Testis (tissue), 3 donors: ENCODE measurements around the gene AIG1. TPM values are rescaled to one million over a fixed set of nuclear protein-coding genes. Genes with fewer than 3 reads are reported as not detected.

Experiments used
- DNase-seq: peaks from one replicate; pipeline ENCODE4 v3.0.0-alpha.2; 2019
- H3K27ac ChIP-seq, 2 donors: fragments of 200-600 bp; sonication (generic); one replicate each; pipeline ENCODE4 v1.5.1; 2019
- H3K27me3 ChIP-seq: fragments of 200-600 bp; sonication (generic); one replicate; pipeline ENCODE4 v1.5.1; 2019
- H3K36me3 ChIP-seq: fragments of 200-600 bp; sonication (generic); one replicate; pipeline ENCODE4 v1.5.1; 2017; ENCODE audit warnings: low read depth; ENCODE audit errors: missing control alignments
- H3K4me1 ChIP-seq: fragments of 200-600 bp; sonication (generic); one replicate; pipeline ENCODE4 v1.5.1; 2019
- H3K4me3 ChIP-seq, 2 donors: fragments of 200-600 bp; sonication (generic); one replicate each; pipeline ENCODE4 v1.5.1; 2017 to 2019
- H3K9me3 ChIP-seq: fragments of 200-600 bp; sonication (generic); one replicate; pipeline ENCODE4 v1.5.1; 2017
- POLR2A ChIP-seq: fragments of 450-650 bp; IDR thresholded peaks from one replicate; pipeline ENCODE4 v1.6.1; 2017; ENCODE audit warnings: antibody characterized with exemption, mild to moderate bottlenecking, moderate library complexity
- WGBS, 2 donors: methylation state at CpG; one replicate each; pipeline ENCODE4 v1.1.5; 2018; 5-methylcytosine and 5-hydroxymethylcytosine counted together
- intact Hi-C: fragments of 100-400 bp; cut with DNase I; formaldehyde crosslinking; loops from one replicate; pipeline ENCODE4 v1.15.1; 2023; ENCODE audit warnings: low total_unique reads
- polyA plus RNA-seq: library from polyadenylated mRNA; stranded (reverse); fragments of 350-450 nt; fragmentation: Illumina TruSeq; extraction: RNeasy Lipid Tissue Mini Kit (QIAGEN cat#74804); gene quantifications from one replicate; pipeline ENCODE4 v1.2.3, GENCODE V29; 2014; ENCODE audit warnings: low read depth, low replicate concordance; ENCODE audit not compliant: insufficient read depth
- total RNA-seq, 2 donors: library from RNA; depleted of rRNA; stranded (reverse); fragments of >200 nt; gene quantifications; one replicate each; pipeline ENCODE4 v1.2.3, GENCODE V29; 2016
- TF ChIP-seq, protein P1 (sequence below), 3 experiments: fragments of 450-650 bp in 2 of 3; fragments of 200-600 bp in 1 of 3; sonication (generic) in 1 of 3; IDR thresholded peaks; one replicate each; pipeline ENCODE4 v1.5.1; 2016 to 2019; ENCODE audit warnings: antibody characterized with exemption in 3 of 3, mild to moderate bottlenecking in 2 of 3, moderate library complexity in 1 of 3

Gene AIG1
- total and polyA plus RNA-seq, 3 donors from 2014 or later = 39.6 to 57.9 (median 50.7) TPM

DNA sequence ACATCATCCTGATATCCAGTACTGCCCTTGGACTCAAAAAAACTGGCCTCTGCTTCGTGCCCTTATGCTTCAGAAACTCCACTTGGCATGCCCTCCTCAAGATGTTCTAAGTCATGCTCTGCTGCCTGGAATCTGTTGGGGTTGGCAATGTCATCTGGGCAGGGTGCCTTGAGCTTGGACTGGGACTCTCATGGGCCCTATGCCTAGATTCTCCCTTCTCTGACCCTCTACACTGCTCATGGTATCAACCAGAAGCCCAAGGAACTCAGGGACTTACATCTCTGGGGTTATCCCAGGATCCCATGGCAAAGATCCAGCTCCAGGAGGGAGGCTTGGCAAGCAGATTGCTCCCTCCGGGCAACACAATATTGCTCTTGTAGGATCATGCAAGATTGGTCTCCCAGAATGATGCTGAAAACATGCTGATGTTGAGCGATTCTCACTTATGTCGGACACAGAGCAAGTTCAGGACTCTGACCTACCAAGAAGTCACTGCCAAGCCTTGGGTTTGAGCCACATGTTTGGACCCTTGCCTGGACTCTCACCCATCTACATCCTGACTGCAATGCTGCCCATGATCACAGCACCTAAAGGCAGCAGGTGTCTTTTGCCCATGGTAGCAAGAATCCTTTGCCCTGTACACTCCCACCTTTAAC lies 301.0 kb downstream of the AIG1 start:
- no peaks in the 10 kb centered on the region for H3K27me3 ChIP-seq
- H3K36me3 ChIP-seq = no peaks in the 10 kb centered on the region
- WGBS, 2 donors = 83 to 89% methylated on average over 4 of the region's 4 CpGs
- no peak overlapping the region for H3K27ac ChIP-seq
- no peaks in the 10 kb centered on the region for H3K9me3 ChIP-seq
- intact Hi-C loops = no loop called here
- DNase-seq = no peak
- H3K4me3 ChIP-seq = no peak overlapping the region
- no peaks in the 10 kb centered on the region for H3K4me1 ChIP-seq
- TF ChIP-seq, protein P1, sequence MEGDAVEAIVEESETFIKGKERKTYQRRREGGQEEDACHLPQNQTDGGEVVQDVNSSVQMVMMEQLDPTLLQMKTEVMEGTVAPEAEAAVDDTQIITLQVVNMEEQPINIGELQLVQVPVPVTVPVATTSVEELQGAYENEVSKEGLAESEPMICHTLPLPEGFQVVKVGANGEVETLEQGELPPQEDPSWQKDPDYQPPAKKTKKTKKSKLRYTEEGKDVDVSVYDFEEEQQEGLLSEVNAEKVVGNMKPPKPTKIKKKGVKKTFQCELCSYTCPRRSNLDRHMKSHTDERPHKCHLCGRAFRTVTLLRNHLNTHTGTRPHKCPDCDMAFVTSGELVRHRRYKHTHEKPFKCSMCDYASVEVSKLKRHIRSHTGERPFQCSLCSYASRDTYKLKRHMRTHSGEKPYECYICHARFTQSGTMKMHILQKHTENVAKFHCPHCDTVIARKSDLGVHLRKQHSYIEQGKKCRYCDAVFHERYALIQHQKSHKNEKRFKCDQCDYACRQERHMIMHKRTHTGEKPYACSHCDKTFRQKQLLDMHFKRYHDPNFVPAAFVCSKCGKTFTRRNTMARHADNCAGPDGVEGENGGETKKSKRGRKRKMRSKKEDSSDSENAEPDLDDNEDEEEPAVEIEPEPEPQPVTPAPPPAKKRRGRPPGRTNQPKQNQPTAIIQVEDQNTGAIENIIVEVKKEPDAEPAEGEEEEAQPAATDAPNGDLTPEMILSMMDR (IDR thresholded peaks at IDR 0.05) = no peak
- no peak for TF ChIP-seq POLR2A

DNA sequence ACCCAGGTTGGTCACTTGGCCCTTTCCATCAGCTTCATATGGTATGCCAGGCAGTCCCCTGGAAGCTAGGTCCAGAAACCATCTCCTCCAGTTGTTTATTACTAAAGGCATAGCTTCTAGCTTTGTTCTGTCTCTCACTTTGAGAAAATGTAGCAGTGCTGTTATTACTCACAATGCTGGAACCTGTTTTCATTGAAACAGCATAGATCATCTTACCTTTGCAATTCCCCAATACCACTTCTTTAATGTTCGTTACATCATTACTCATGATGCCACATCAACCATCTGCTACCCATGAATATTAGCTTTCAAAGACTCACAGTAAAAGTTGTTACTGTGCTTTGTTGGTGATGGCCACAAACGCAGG lies 301.5 kb downstream of the AIG1 start:
- no peak overlapping the region for H3K27ac ChIP-seq
- intact Hi-C loops = no loop called here
- DNase-seq = no peak
- no peak overlapping the region for H3K4me3 ChIP-seq
- WGBS, 2 donors = 80 to 87% methylated on average over 2 of the region's 2 CpGs
- no peaks in the 10 kb centered on the region for H3K9me3 ChIP-seq
- no peaks in the 10 kb centered on the region for H3K4me1 ChIP-seq
- H3K36me3 ChIP-seq = no peaks in the 10 kb centered on the region
- no peak for TF ChIP-seq POLR2A
- TF ChIP-seq, protein P1 (IDR thresholded peaks at IDR 0.05) = no peak
- H3K27me3 ChIP-seq = no peaks in the 10 kb centered on the region

DNA sequence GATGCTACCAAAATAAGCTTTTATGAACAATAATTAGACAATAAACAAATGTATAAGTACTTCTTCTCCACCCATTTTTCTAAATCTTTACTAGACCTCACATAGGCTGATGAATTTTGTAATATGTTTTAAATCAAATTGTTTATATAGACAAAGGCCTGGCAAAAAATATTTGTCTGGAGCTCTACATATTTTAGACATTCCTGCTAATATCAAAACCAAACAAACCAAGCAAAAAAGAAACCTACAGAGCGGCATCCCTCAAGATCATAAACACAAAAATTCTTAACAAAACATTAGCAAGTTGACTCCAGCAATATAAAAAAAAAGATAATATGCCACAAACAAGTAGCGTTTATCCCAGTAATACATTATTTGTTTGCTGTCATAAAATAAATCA lies 302.6 kb downstream of the AIG1 start:
- intact Hi-C loops = no loop called here
- no peaks in the 10 kb centered on the region for H3K36me3 ChIP-seq
- H3K27me3 ChIP-seq = no peaks in the 10 kb centered on the region
- H3K4me1 ChIP-seq = no peaks in the 10 kb centered on the region
- DNase-seq = no peak
- 89 to 90% methylated on average over 2 of the region's 2 CpGs for WGBS, 2 donors
- no peak for TF ChIP-seq POLR2A
- TF ChIP-seq, protein P1 (IDR thresholded peaks at IDR 0.05) = no peak
- H3K9me3 ChIP-seq = no peaks in the 10 kb centered on the region
- no peak overlapping the region for H3K4me3 ChIP-seq
- H3K27ac ChIP-seq = no peak overlapping the region

DNA sequence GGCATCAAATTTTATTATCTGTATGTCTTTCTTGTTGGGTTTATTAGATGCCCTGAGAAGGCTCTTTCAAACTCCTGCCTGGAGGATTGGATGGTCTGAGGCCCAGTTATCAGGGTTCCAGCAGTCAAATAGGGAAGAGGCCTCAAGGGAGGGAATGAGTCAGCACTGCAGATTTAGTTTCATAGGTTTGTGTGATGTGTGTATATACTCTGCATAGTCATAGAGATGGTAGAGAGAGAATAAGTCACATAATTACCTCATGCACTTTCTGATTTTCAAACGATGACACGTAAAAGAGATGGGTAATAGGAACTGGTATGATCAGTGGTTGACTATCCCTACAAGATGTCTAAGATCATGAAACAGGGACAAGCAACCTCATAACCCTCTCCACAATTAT lies 307.7 kb downstream of the AIG1 start:
- no peaks in the 10 kb centered on the region for H3K27me3 ChIP-seq
- WGBS, 2 donors = 83 to 84% methylated on average over 2 of the region's 2 CpGs
- TF ChIP-seq, protein P1 (IDR thresholded peaks at IDR 0.05) = no peak
- TF ChIP-seq POLR2A = no peak
- no peaks in the 10 kb centered on the region for H3K4me1 ChIP-seq
- DNase-seq = no peak
- no peak overlapping the region for H3K27ac ChIP-seq
- H3K4me3 ChIP-seq = no peak overlapping the region
- H3K9me3 ChIP-seq = no peaks in the 10 kb centered on the region
- intact Hi-C loops = no loop called here
- no peaks in the 10 kb centered on the region for H3K36me3 ChIP-seq

DNA sequence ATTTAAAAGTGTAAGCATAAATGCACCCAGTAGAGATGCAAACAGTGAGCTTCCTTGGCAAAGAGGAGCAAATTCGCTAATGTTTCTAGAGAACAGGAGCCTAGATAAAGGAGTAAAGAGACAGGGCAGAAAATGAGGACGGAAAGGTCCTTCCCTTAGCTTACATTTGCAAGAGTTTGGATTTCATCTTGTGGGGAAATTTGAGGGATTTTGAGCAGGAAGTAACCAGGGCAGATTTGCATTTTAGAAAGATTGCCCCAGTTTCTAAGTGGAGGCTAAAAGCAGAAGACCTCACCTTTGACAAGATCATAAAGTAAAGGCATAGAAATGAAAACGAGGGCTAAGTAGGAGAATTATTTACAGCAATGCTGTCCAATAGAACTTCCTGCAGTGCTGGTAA lies 309.3 kb downstream of the AIG1 start:
- H3K4me1 ChIP-seq = no peaks in the 10 kb centered on the region
- TF ChIP-seq, protein P1 (IDR thresholded peaks at IDR 0.05) = no peak
- TF ChIP-seq POLR2A = no peak
- no peak for DNase-seq
- no peaks in the 10 kb centered on the region for H3K27me3 ChIP-seq
- intact Hi-C loops = no loop called here
- H3K9me3 ChIP-seq = no peaks in the 10 kb centered on the region
- WGBS, 2 donors = 47 to 52% methylated on average over 3 of the region's 3 CpGs
- H3K27ac ChIP-seq = no peak overlapping the region
- no peaks in the 10 kb centered on the region for H3K36me3 ChIP-seq
- H3K4me3 ChIP-seq = no peak overlapping the region
